Measurements from ENCODE around the gene HIVEP3. TPM values are rescaled to one million over a fixed set of nuclear protein-coding genes. Genes with fewer than 3 reads are reported as not detected.

HIVEP3 gene
- total and polyA plus RNA-seq, 2 of the 13 experiments (the other 11 are each of a cell fraction or from before 2014, with no cell fraction given), result 0.05 TPM; not detected in 1

DNA sequence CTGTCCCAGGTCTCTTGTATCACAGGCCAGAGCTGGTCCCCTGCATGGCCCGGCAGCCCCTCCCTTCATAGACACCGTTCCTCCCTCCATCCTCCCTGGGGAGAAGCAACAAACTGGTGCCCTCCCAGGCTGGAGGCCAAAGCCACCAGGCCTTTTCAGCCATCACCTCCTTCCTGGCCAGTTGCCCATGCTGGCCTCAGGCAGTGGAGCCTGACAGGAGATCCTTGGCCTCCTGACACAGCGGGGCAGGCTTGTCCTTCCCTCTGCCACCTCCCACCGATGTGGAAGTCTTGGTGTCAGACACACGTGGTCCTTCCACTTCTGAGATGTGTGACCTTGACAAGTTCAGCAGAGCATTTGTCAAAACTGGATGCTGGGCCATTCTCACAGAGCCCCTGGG, 206.0 kb downstream of the HIVEP3 start (continued):
- TF ChIP-seq, protein P1, sequence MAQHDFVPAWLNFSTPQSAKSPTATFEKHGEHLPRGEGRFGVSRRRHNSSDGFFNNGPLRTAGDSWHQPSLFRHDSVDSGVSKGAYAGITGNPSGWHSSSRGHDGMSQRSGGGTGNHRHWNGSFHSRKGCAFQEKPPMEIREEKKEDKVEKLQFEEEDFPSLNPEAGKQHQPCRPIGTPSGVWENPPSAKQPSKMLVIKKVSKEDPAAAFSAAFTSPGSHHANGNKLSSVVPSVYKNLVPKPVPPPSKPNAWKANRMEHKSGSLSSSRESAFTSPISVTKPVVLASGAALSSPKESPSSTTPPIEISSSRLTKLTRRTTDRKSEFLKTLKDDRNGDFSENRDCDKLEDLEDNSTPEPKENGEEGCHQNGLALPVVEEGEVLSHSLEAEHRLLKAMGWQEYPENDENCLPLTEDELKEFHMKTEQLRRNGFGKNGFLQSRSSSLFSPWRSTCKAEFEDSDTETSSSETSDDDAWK (CRISPR knock-in tag; IDR thresholded peaks at IDR 0.05), result no peak
- TF ChIP-seq SAFB2 (CRISPR knock-in tag; IDR thresholded peaks at IDR 0.05; ENCODE audit: borderline replicate concordance, low read depth) (no peak), MLLT10 (CRISPR knock-in tag; IDR thresholded peaks at IDR 0.05) (no peak), ZNF782 (CRISPR knock-in tag; IDR thresholded peaks at IDR 0.05; ENCODE audit: borderline replicate concordance) (no peak), KLF16 (CRISPR knock-in tag; IDR thresholded peaks at IDR 0.05) (no peak), PRDM4 (CRISPR knock-in tag; IDR thresholded peaks at IDR 0.05; ENCODE audit: borderline replicate concordance) (no peak), PHF21A (CRISPR knock-in tag; IDR thresholded peaks at IDR 0.05) (no peak), TBX3 (IDR thresholded peaks at IDR 0.05; ENCODE audit: borderline replicate concordance) (no peak), MIXL1 (CRISPR knock-in tag; IDR thresholded peaks at IDR 0.05) (no peak), PHB2 (IDR thresholded peaks at IDR 0.05; ENCODE audit: partially characterized antibody) (no peak), ELF3 (CRISPR knock-in tag; IDR thresholded peaks at IDR 0.05) (no peak), POLR2G (IDR thresholded peaks at IDR 0.05; ENCODE audit: low read depth, low read length) (no peak)
- TF ChIP-seq, protein P2, sequence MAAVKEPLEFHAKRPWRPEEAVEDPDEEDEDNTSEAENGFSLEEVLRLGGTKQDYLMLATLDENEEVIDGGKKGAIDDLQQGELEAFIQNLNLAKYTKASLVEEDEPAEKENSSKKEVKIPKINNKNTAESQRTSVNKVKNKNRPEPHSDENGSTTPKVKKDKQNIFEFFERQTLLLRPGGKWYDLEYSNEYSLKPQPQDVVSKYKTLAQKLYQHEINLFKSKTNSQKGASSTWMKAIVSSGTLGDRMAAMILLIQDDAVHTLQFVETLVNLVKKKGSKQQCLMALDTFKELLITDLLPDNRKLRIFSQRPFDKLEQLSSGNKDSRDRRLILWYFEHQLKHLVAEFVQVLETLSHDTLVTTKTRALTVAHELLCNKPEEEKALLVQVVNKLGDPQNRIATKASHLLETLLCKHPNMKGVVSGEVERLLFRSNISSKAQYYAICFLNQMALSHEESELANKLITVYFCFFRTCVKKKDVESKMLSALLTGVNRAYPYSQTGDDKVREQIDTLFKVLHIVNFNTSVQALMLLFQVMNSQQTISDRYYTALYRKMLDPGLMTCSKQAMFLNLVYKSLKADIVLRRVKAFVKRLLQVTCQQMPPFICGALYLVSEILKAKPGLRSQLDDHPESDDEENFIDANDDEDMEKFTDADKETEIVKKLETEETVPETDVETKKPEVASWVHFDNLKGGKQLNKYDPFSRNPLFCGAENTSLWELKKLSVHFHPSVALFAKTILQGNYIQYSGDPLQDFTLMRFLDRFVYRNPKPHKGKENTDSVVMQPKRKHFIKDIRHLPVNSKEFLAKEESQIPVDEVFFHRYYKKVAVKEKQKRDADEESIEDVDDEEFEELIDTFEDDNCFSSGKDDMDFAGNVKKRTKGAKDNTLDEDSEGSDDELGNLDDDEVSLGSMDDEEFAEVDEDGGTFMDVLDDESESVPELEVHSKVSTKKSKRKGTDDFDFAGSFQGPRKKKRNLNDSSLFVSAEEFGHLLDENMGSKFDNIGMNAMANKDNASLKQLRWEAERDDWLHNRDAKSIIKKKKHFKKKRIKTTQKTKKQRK (IDR thresholded peaks at IDR 0.05; ENCODE audit: low read length), result no peak
- TF ChIP-seq, protein P3, sequence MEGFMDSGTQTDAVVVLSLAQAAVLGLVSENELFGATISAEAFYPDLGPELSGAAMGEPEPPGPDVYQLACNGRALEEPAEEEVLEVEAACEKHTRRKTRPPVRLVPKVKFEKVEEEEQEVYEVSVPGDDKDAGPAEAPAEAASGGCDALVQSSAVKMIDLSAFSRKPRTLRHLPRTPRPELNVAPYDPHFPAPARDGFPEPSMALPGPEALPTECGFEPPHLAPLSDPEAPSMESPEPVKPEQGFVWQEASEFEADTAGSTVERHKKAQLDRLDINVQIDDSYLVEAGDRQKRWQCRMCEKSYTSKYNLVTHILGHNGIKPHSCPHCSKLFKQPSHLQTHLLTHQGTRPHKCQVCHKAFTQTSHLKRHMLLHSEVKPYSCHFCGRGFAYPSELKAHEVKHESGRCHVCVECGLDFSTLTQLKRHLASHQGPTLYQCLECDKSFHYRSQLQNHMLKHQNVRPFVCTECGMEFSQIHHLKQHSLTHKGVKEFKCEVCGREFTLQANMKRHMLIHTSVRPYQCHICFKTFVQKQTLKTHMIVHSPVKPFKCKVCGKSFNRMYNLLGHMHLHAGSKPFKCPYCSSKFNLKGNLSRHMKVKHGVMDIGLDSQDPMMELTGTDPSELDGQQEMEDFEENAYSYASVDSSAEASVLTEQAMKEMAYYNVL (CRISPR knock-in tag; IDR thresholded peaks at IDR 0.05; ENCODE audit: borderline replicate concordance), result no peak

Measured in HepG2 (cell line).